Hypothalamus (tissue), 51 donors: ENCODE data around the gene UBL7.

Experiments
- DNase-seq, 51 donors: peaks; one replicate each; lab custom pipeline; 2025; lab: John Stamatoyannopoulos, UW

The UBL7 gene

GRCh38 chr15:74396445-74397238 is 64.3 kb downstream of the UBL7 start:
- peak in 8 of 51 donors; percentile 16 to 44 (median 30) for DNase-seq

GRCh38 chr15:74396146-74396438 is 64.9 kb downstream of the UBL7 start:
- no peak for DNase-seq
